Subcutaneous adipose tissue (tissue), 4 donors: ENCODE results near the gene ATP9A. TPM values are rescaled to one million over a fixed set of nuclear protein-coding genes. Genes with fewer than 3 reads are reported as not detected.

Source experiments
- CTCF ChIP-seq: fragments of 450-650 bp; IDR thresholded peaks from one replicate; pipeline ENCODE4 v1.5.1; 2016; ENCODE audit warnings: low read depth, mild to moderate bottlenecking, control low read depth, antibody characterized with exemption, moderate library complexity
- total RNA-seq, 4 donors: library from RNA; depleted of rRNA; stranded (reverse); fragments of >200 nt; gene quantifications; one replicate each; pipeline ENCODE4 v1.1.0, GENCODE V29; 2016

The ATP9A gene
- 100 to 1,000 TPM in 1 of 4 donors, 10 to 100 TPM in 3; 77.2 to 128 (median 88.6) TPM for total RNA-seq

- TF ChIP-seq CTCF = no peak
Measured at GRCh38 chr20:51767867-51768758, at the start of gene ATP9A. ATP9A (minus strand) TSS chr20:51768390; CDS start chr20:51768369, 21 bp downstream.

GRCh38 chr20:51815383-51816076, 47.3 kb upstream of the ATP9A start:
- no peak for TF ChIP-seq CTCF

- TF ChIP-seq CTCF = no peak
Measured at GRCh38 chr20:51812861-51813260, 44.7 kb upstream of the ATP9A start.

- TF ChIP-seq CTCF = no peak
Measured at GRCh38 chr20:51811514-51812128, 43.4 kb upstream of the ATP9A start.

GRCh38 chr20:51811042-51811355, 42.8 kb upstream of the ATP9A start:
- no peak for TF ChIP-seq CTCF

- TF ChIP-seq CTCF = no peak
Measured at GRCh38 chr20:51810155-51811041, 42.2 kb upstream of the ATP9A start.
